Measurements from ENCODE around the gene CRKL.

DNA sequence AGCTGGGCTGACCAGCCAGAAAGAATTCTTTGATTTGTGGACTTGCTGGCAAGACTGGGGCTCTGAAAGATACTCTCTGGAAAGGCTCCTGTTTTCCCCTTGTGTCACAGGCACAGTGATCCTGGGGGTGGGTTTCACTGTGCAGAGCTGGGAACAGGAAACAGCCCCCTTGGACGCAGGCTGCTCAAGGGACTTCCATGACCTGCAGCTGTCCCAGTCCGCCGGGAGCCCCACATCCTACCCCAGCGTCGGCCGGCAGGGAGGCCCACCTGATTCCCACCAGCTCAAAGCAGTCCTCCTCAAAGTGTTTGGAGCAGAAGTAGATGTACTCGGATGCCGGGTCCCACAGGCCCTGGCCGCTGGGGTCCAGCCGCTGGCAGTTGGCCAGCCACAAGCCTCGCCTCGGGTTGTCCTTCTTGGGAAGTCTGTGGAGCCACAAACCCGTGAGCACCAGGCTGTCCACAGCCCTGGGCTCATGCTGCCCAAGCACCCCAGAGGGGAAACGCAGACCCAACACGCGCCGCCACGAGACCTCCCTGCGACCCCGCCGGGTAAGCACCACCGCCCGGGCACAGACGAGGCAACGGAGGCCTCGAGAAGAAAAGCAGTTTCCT lies 83.9 kb downstream of the CRKL start:
- TF ChIP-seq EZH2phosphoT487 (IDR thresholded peaks at IDR 0.05; ENCODE audit: insufficient read depth, low read depth) (no peak), EZH2 (IDR thresholded peaks at IDR 0.05; ENCODE audit: insufficient read depth, poor library complexity, severe bottlenecking) (no peak)
